PC-9 (cell line): Measurements from ENCODE around the gene ZNF221. TPM values are rescaled to one million over a fixed set of nuclear protein-coding genes. Genes with fewer than 3 reads are reported as not detected.

ENCODE experiments used
- Bru-seq: library from RNA; stranded (reverse); fragments of 400-500 nt; gene quantifications from one replicate; lab custom pipeline; 2021; lab: Mats Ljungman, UMichigan
- BruChase-seq, 2 experiments: library from RNA; stranded (reverse); fragments of 400-500 nt; gene quantifications; one replicate each; lab custom pipeline; 2021; lab: Mats Ljungman, UMichigan
- BruUV-seq: library from RNA; stranded (reverse); fragments of 400-500 nt; replicated peaks from 2 replicates; lab custom pipeline; 2021; lab: Mats Ljungman, UMichigan
- CTCF ChIA-PET: fragments of 300-600 bp; sonication (Branson Sonifier 250); formaldehyde crosslinking; loops from one replicate; lab custom pipeline; 2022; ENCODE audit warnings: antibody characterized with exemption; lab: Charles Lee
- POLR2A ChIA-PET: fragments of 300-600 bp; sonication (Branson Sonifier 250); formaldehyde crosslinking; loops from one replicate; lab custom pipeline; 2022; ENCODE audit warnings: antibody characterized with exemption; ENCODE audit not compliant: unreplicated experiment; lab: Charles Lee
- DNase-seq, 2 experiments: peaks; one replicate each; pipeline versions ENCODE4 v3.0.0 to v3.0.0-alpha.2; 2015 to 2022; ENCODE audit warnings: mixed read lengths in 1 of 2
- H2AFZ ChIP-seq: fragments of 200-600 bp; sonication (generic); 2 replicates; pipeline ENCODE4 v1.8.1; 2017; ENCODE audit warnings: antibody characterized with exemption
- H3F3A ChIP-seq: fragments of 200-600 bp; sonication (generic); 2 replicates; pipeline ENCODE4 v1.8.1; 2017; ENCODE audit warnings: antibody characterized with exemption, mild to moderate bottlenecking, low read depth; ENCODE audit not compliant: insufficient read depth
- H3K27ac ChIP-seq: fragments of 200-600 bp; sonication (generic); 2 replicates; pipeline ENCODE4 v1.6.1; 2016; ENCODE audit warnings: mixed run types
- H3K27me3 ChIP-seq: fragments of 200-600 bp; sonication (generic); 2 replicates; pipeline ENCODE4 v1.6.1; 2016; ENCODE audit warnings: low read depth, mixed run types; ENCODE audit not compliant: insufficient read depth
- H3K36me3 ChIP-seq: fragments of 200-600 bp; sonication (generic); 2 replicates; pipeline ENCODE4 v1.6.1; 2016; ENCODE audit warnings: low read depth, mixed run types
- H3K4me1 ChIP-seq: fragments of 200-600 bp; sonication (generic); replicated peaks from 2 replicates; pipeline ENCODE4 v1.6.1; 2016; ENCODE audit warnings: mixed run types; ENCODE audit not compliant: insufficient read depth
- H3K4me2 ChIP-seq: fragments of 200-600 bp; sonication (generic); 2 replicates; pipeline ENCODE4 v1.6.1; 2017; ENCODE audit warnings: mixed run types
- H3K4me3 ChIP-seq: fragments of 200-600 bp; sonication (generic); 2 replicates; pipeline ENCODE4 v1.6.1; 2016; ENCODE audit warnings: mixed run types
- H3K79me2 ChIP-seq: fragments of 200-600 bp; sonication (generic); 2 replicates; pipeline ENCODE4 v1.6.1; 2017; ENCODE audit warnings: low read depth, mixed run types
- H3K9me2 ChIP-seq: fragments of 200-600 bp; sonication (generic); 2 replicates; pipeline ENCODE4 v1.8.1; 2017; ENCODE audit warnings: mild to moderate bottlenecking; ENCODE audit not compliant: insufficient read depth
- H3K9me3 ChIP-seq: fragments of 200-600 bp; sonication (generic); 2 replicates; pipeline ENCODE4 v1.8.1; 2016; ENCODE audit warnings: low read depth; ENCODE audit not compliant: insufficient read depth
- H4K20me1 ChIP-seq: fragments of 200-600 bp; sonication (generic); 2 replicates; pipeline ENCODE4 v1.8.1; 2017; ENCODE audit not compliant: insufficient read depth
- CTCF ChIP-seq: fragments of 200-600 bp; sonication (generic); conservative IDR thresholded peaks from 2 replicates; pipeline ENCODE4 v1.6.1; 2017; ENCODE audit warnings: mixed run types, antibody characterized with exemption, mild to moderate bottlenecking, moderate library complexity
- EZH2 ChIP-seq: fragments of 200-600 bp; sonication (generic); IDR thresholded peaks from 2 replicates; pipeline ENCODE4 v1.8.0; 2017; ENCODE audit warnings: antibody characterized with exemption, low read depth
- intact Hi-C: fragments of 100-400 bp; cut with micrococcal nuclease; formaldehyde crosslinking; loops from one replicate; pipeline ENCODE4 v1.10.0; 2022; ENCODE audit not compliant: unreplicated experiment
- long read RNA-seq: library from polyadenylated mRNA; stranded (forward); transcript quantifications from one replicate; pipeline ENCODE4 v2.0.0, GENCODE V29; 2022
- total RNA-seq: library from RNA; stranded (reverse); gene quantifications from 2 replicates; pipeline ENCODE4 v1.2.3, GENCODE V29; 2021

ZNF221 gene
- total RNA-seq (1.7 and 1.9 TPM in 2 replicates), Bru-seq, nascent RNA (percentile 35 among the genes with signal in this experiment), BruChase-seq, experiment 1, labeled RNA remaining after a 2-hour chase (percentile 35 among the genes with signal in this experiment), BruChase-seq, experiment 2, labeled RNA remaining after a 6-hour chase (percentile 22 among the genes with signal in this experiment)
- long read RNA-seq, partial matches to known transcripts = 0 of 1 reads
- long read RNA-seq, other reads (novel, unspliced or antisense) = 0 of 1 reads

GRCh38 chr19:43950834-43951645 is at the start of gene ZNF221:
ZNF221 (plus strand) TSS chr19:43951228; CDS start chr19:43962727, 11,499 bp downstream.
- H3K27me3 ChIP-seq = no peaks in the 10 kb centered on the region
- TSS peak; percentile 29 for BruUV-seq
- 0 out of 2 replicates have a peak within 1 kb of the TSS, but pooled peaks have one; percentile 34 for H3K27ac ChIP-seq
- no peak for TF ChIP-seq EZH2
- TF ChIP-seq CTCF = no peak
- peak within 1 kb of the TSS; percentile 90 for H3K4me2 ChIP-seq
- peak; percentile 76 to 86 for DNase-seq
- intact Hi-C loops = loop anchor here (1.0 to 2.0 kb wide), 2 partner anchors 33 to 52 kb away; partner anchors contain the start of genes ZNF155 and ZNF230
- CTCF ChIA-PET = interaction anchor here (0.7 kb wide), 1 partner anchor 124 kb away, joined by 5 read pairs; the partner anchor contains the start of gene ZNF283
- H3K79me2 ChIP-seq = no peaks in the 10 kb centered on the region
- H3F3A ChIP-seq = no peaks in the 10 kb centered on the region; the same call in 1 of the 2 replicates
- peak within 1 kb of the TSS; percentile 89 for H2AFZ ChIP-seq
- no peaks in the 10 kb centered on the region for H3K36me3 ChIP-seq
- H3K9me3 ChIP-seq = peaks cover 18% of the 10 kb centered on the region
- 0 out of 2 replicates have a peak, but pooled peaks cover 4% of the 10 kb centered on the region for H3K4me1 ChIP-seq
- POLR2A ChIA-PET = interaction anchor here (0.6 to 0.7 kb wide), 2 partner anchors 124 to 430 kb away, joined by 3 read pairs; partner anchors contain the start of gene ZNF283
- H4K20me1 ChIP-seq = no peaks in the 10 kb centered on the region
- no peaks in the 10 kb centered on the region for H3K9me2 ChIP-seq
- peak within 1 kb of the TSS; percentile 66 for H3K4me3 ChIP-seq

DNA sequence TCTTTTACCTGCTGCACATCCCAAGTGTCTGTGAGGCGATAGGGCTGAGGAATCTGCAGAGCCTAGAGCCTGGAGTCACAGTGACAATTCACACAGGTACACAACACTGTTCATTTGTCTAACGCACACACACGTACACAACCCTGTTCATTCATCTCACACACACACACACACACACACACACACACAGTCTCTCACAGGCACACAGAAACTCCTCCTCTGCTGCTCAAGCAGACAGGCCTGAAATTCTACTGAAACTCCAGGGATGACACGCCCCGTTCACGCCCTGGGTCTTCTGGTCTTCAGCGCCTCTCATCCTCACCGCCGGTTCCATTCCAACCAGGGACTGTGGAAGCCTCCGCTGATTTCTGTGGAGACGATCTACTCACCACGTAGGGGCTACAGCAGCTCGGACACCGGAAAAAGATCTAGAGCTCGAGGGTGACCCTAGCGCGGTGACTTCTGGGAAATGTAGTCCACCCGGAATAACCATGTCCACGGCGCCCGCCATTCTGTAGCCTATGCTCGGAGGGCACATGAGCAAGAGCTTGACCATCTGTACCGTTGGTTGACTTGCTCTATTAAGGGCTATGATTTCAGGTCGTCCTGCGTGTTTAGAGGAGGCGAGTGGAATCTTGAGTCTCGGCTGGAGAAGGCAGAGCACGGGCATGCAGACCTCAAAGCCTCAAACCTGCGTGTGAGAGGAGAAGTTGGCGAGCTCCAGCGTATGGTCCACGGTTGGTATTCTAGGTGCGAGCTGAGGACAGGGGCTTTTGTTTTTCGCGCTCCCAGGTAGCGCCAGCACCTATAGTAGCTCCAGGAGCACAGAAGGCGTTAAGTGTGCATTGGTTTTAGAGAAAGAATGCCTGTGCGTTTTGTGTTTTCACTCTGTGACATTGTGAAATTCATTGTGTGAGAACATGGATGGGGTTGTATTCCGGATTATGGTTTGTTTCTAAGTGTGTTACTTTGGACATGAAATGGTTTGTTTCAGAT is 49.3 kb upstream of the ZNF221 start:
- Histone ChIP-seq H3K9me2 (no peaks in the 10 kb centered on the region), H3K27ac (no peak overlapping the region), H3K9me3 (peaks cover 27% of the 10 kb centered on the region), H4K20me1 (no peaks in the 10 kb centered on the region), H3K4me2 (peak overlapping the region; percentile 89), H3K4me1 (0 out of 2 replicates have a peak, but pooled peaks cover 5% of the 10 kb centered on the region), H3K4me3 (peak overlapping the region; percentile 63), H3F3A (no peaks in the 10 kb centered on the region), H3K79me2 (no peaks in the 10 kb centered on the region), H3K27me3 (no peaks in the 10 kb centered on the region), H3K36me3 (peaks cover 7% of the 10 kb centered on the region; the same call in 1 of the 2 replicates), H2AFZ (peak overlapping the region; percentile 99)
- BruUV-seq = TSS peak; percentile 76
- peak; percentile 61 to 68 for DNase-seq
- TF ChIP-seq CTCF = no peak
- no peak for TF ChIP-seq EZH2
- ChIA-PET CTCF (no interaction called here), POLR2A (no interaction called here)
- intact Hi-C loops = no loop called here
